MCF 10A (cell line): ENCODE results near the gene CHCT1. TPM values are rescaled to one million over a fixed set of nuclear protein-coding genes. Genes with fewer than 3 reads are reported as not detected.

Experiments
- BruUV-seq: library from RNA; stranded (reverse); fragments of 400-500 nt; replicated peaks from 2 replicates; lab custom pipeline; 2021; lab: Mats Ljungman, UMichigan
- CTCF ChIA-PET: fragments of 300-600 bp; sonication (Branson Sonifier 250); formaldehyde crosslinking; extraction: SDS; loops from one replicate; lab custom pipeline; 2021; ENCODE audit warnings: antibody characterized with exemption, inconsistent platforms; lab: Yijun Ruan, JAX
- POLR2A ChIA-PET: fragments of 300-600, 350-650 bp; sonication (Branson Sonifier 250); formaldehyde crosslinking; extraction: SDS; loops from one replicate; lab custom pipeline; 2020; ENCODE audit warnings: antibody characterized with exemption, inconsistent platforms; lab: Yijun Ruan, JAX
- DNase-seq: peaks from one replicate; pipeline ENCODE4 v3.0.0-alpha.2; 2018; ENCODE audit not compliant: unreplicated experiment
- H3K27ac Mint-ChIP-seq: one replicate; pipeline ENCODE4 v1.8.0; 2022; ENCODE audit warnings: mild to moderate bottlenecking, low read depth, mixed read lengths; ENCODE audit not compliant: unreplicated experiment
- H3K27me3 Mint-ChIP-seq: one replicate; pipeline ENCODE4 v1.8.0; 2022; ENCODE audit warnings: mixed read lengths; ENCODE audit not compliant: insufficient read depth, unreplicated experiment
- H3K36me3 Mint-ChIP-seq: one replicate; pipeline ENCODE4 v1.8.0; 2022; ENCODE audit warnings: mild to moderate bottlenecking, moderate library complexity, mixed read lengths; ENCODE audit not compliant: insufficient read depth, unreplicated experiment
- H3K4me1 Mint-ChIP-seq: one replicate; pipeline ENCODE4 v1.8.0; 2022; ENCODE audit warnings: mixed read lengths; ENCODE audit not compliant: insufficient read depth, unreplicated experiment
- H3K4me3 Mint-ChIP-seq: one replicate; pipeline ENCODE4 v1.8.0; 2022; ENCODE audit warnings: mild to moderate bottlenecking, moderate library complexity, mixed read lengths; ENCODE audit not compliant: unreplicated experiment
- H3K9me3 Mint-ChIP-seq: one replicate; pipeline ENCODE4 v1.8.0; 2022; ENCODE audit warnings: mixed read lengths; ENCODE audit not compliant: unreplicated experiment
- CTCF ChIP-seq: fragments of 200-600 bp; IDR thresholded peaks from one replicate; pipeline ENCODE4 v1.8.0; 2022; ENCODE audit warnings: antibody characterized with exemption, mild to moderate bottlenecking; ENCODE audit not compliant: unreplicated experiment
- intact Hi-C: fragments of 100-400 bp; cut with micrococcal nuclease; formaldehyde crosslinking; loops from 2 replicates; pipeline ENCODE4 v1.14.1; 2022
- total RNA-seq: library from RNA; stranded (reverse); gene quantifications from 2 replicates; pipeline ENCODE4 v1.2.3, GENCODE V29; 2022

Gene CHCT1
- total RNA-seq, 1 experiment from 2014 or later: not detected

GRCh38 chr17:60398227-60398959 is 23.9 kb upstream of the CHCT1 start:
- Mint-ChIP-seq H3K4me1 (no peaks in the 10 kb centered on the region), H3K36me3 (no peaks in the 10 kb centered on the region), H3K4me3 (no peak overlapping the region), H3K27me3 (no peaks in the 10 kb centered on the region), H3K9me3 (no peaks in the 10 kb centered on the region), H3K27ac (no peak overlapping the region)
- CTCF ChIA-PET: interaction anchor here (0.5 to 0.6 kb wide), 2 partner anchors 29 to 97 kb away, joined by 3 to 4 read pairs; no protein-coding TSS in a partner anchor
- intact Hi-C loops: loop anchor here (10.0 kb wide), 2 partner anchors 94 to 124 kb away; no protein-coding TSS in a partner anchor
- no TSS peak for BruUV-seq
- no peak for TF ChIP-seq CTCF
- POLR2A ChIA-PET: interaction anchor here (0.6 to 1.0 kb wide), 3 partner anchors 9 to 128 kb away, joined by 3 to 5 read pairs (median 3); no protein-coding TSS in a partner anchor
- DNase-seq: no peak

GRCh38 chr17:60401819-60402218 is 20.5 kb upstream of the CHCT1 start:
- H3K9me3 Mint-ChIP-seq: no peaks in the 10 kb centered on the region
- H3K36me3 Mint-ChIP-seq: no peaks in the 10 kb centered on the region
- H3K4me3 Mint-ChIP-seq: no peak overlapping the region
- intact Hi-C loops: no loop called here
- no peaks in the 10 kb centered on the region for H3K4me1 Mint-ChIP-seq
- H3K27me3 Mint-ChIP-seq: no peaks in the 10 kb centered on the region
- H3K27ac Mint-ChIP-seq: no peak overlapping the region
- DNase-seq: no peak
- POLR2A ChIA-PET: no interaction called here
- CTCF ChIA-PET: interaction anchor here (0.9 to 1.6 kb wide), 2 partner anchors 10 to 27 kb away, joined by 4 read pairs; partner anchors contain the start of gene USP32
- no peak for TF ChIP-seq CTCF
- no TSS peak for BruUV-seq

GRCh38 chr17:60403523-60403810 is 18.8 kb upstream of the CHCT1 start:
- no peaks in the 10 kb centered on the region for H3K27me3 Mint-ChIP-seq
- ChIA-PET CTCF (no interaction called here), POLR2A (no interaction called here)
- no TSS peak for BruUV-seq
- H3K9me3 Mint-ChIP-seq: no peaks in the 10 kb centered on the region
- intact Hi-C loops: no loop called here
- no peaks in the 10 kb centered on the region for H3K36me3 Mint-ChIP-seq
- H3K4me1 Mint-ChIP-seq: no peaks in the 10 kb centered on the region
- no peak for TF ChIP-seq CTCF
- no peak overlapping the region for H3K4me3 Mint-ChIP-seq
- H3K27ac Mint-ChIP-seq: no peak overlapping the region
- DNase-seq: no peak

GRCh38 chr17:60403962-60404361 is 18.3 kb upstream of the CHCT1 start:
- H3K4me1 Mint-ChIP-seq: no peaks in the 10 kb centered on the region
- DNase-seq: no peak
- TF ChIP-seq CTCF: no peak
- H3K9me3 Mint-ChIP-seq: no peaks in the 10 kb centered on the region
- no peaks in the 10 kb centered on the region for H3K36me3 Mint-ChIP-seq
- ChIA-PET POLR2A (interaction anchor here (0.6 kb wide), 1 partner anchor 13 kb away, joined by 3 read pairs; no protein-coding TSS in a partner anchor), CTCF (interaction anchor here (0.5 kb wide), 1 partner anchor 89 kb away, joined by 4 read pairs; no protein-coding TSS in a partner anchor)
- intact Hi-C loops: no loop called here
- no peak overlapping the region for H3K4me3 Mint-ChIP-seq
- H3K27ac Mint-ChIP-seq: no peak overlapping the region
- BruUV-seq: no TSS peak
- no peaks in the 10 kb centered on the region for H3K27me3 Mint-ChIP-seq
